Esophagus squamous epithelium (tissue), 4 donors: Measurements from ENCODE around the gene ITPRIP.

Experiments
- POLR2A ChIP-seq, 4 donors: fragments of 450-650 bp; IDR thresholded peaks; one replicate each; pipeline ENCODE4 v1.6.1; 2017; ENCODE audit warnings: antibody characterized with exemption in 4 of 4, mild to moderate bottlenecking in 4 of 4, moderate library complexity in 3 of 4
- TF ChIP-seq, protein P1 (sequence below), 6 experiments: fragments of 450-650 bp in 4 of 6; fragments of 200-600 bp in 2 of 6; sonication (generic) in 2 of 6; IDR thresholded peaks; one replicate each; pipeline ENCODE4 v1.5.1; 2016 to 2019; ENCODE audit warnings: antibody characterized with exemption in 6 of 6, mild to moderate bottlenecking in 4 of 6, moderate library complexity in 4 of 6

DNA sequence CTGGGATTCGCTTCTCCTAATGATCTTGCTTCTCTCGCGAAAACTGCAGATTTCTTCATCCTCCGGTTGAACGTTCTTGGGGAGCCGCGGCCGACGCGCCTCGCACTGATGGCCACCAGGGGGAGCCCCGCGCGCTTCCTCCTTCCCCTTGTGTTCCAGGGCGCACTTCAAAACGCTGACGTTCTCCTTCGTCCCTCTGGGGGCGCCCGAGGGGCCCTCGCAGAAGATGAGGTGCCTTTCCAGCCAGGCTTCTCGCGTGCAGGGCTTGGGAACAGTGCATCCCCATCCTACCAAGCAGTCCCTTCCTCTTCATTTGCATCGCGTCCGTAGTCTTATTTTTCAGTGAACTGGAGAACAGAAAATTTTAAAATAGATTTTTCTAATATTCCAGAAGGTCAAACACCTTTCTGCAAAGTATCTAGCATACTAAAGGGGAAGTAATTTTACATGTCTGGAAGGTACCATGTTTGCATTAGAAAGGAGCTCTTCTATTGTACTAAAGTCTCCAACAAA is 46.8 kb downstream of the ITPRIP start:
- TF ChIP-seq, protein P1, sequence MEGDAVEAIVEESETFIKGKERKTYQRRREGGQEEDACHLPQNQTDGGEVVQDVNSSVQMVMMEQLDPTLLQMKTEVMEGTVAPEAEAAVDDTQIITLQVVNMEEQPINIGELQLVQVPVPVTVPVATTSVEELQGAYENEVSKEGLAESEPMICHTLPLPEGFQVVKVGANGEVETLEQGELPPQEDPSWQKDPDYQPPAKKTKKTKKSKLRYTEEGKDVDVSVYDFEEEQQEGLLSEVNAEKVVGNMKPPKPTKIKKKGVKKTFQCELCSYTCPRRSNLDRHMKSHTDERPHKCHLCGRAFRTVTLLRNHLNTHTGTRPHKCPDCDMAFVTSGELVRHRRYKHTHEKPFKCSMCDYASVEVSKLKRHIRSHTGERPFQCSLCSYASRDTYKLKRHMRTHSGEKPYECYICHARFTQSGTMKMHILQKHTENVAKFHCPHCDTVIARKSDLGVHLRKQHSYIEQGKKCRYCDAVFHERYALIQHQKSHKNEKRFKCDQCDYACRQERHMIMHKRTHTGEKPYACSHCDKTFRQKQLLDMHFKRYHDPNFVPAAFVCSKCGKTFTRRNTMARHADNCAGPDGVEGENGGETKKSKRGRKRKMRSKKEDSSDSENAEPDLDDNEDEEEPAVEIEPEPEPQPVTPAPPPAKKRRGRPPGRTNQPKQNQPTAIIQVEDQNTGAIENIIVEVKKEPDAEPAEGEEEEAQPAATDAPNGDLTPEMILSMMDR (IDR thresholded peaks at IDR 0.05) = peak; percentile 99 to 100 (median 100)
- TF ChIP-seq POLR2A (IDR thresholded peaks at IDR 0.05) = no peak
